ENCODE data around the gene GRHL3. TPM values are rescaled to one million over a fixed set of nuclear protein-coding genes. Genes with fewer than 3 reads are reported as not detected.

Gene GRHL3
- total and polyA plus RNA-seq, 10 of the 15 experiments (the other 5 are each of a cell fraction or from before 2014, with no cell fraction given): 0.07 to 0.87 (median 0.34) TPM

DNA sequence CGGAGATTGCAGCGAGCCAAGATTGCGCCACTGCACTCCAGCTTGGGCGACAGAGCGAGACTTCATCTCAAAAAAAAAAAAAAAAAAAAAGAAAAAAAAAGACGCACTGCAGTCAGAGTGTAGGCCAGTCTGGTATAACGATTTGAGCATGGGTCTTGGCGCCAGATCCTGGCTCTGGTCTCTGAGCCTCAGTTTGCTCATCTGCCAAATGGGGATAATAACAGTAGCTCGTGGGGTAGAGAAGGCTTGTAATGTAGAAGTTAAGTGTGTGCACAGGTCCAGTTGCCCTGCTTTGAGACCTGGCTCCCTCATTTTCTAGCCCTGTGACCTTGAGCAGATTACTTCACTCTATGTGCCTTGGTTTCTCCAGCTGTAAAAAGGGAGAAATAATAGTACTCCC lies 26.3 kb upstream of the GRHL3 start:
- FAIRE-seq (no peak), ATAC-seq (no peak), DNase-seq (ENCODE audit: low read depth, low spot score) (no peak)
- BruUV-seq (replicated peaks): no TSS peak
- H3K9me3 ChIP-seq (replicated peaks; ENCODE audit: control insufficient read depth, insufficient read depth, low read length): no peaks in the 10 kb centered on the region
- ChIA-PET SMC1A (ENCODE audit: uncharacterized antibody, unreplicated experiment) (no interaction called here), RAD21 (ENCODE audit: unreplicated experiment) (no interaction called here), POLR2A (interaction anchor here (0.6 kb wide), 1 partner anchor 214 kb away, joined by 4 read pairs; no protein-coding TSS in a partner anchor), CTCF (no interaction called here)
- no peaks in the 10 kb centered on the region for H3K36me3 ChIP-seq (ENCODE audit: control insufficient read depth in 2 of 2, insufficient read depth in 2 of 2, low read length in 1 of 2)
- in situ Hi-C loops (cut with MboI) (no loop called here), intact Hi-C loops (cut with micrococcal nuclease; ENCODE audit: unreplicated experiment) (no loop called here)
- H3K4me1 ChIP-seq (ENCODE audit: control insufficient read depth, insufficient read depth, low read length): no peaks in the 10 kb centered on the region
- no peak overlapping the region for H3K9ac ChIP-seq (ENCODE audit: control insufficient read depth, insufficient read depth, low read length)
- H3K27me3 ChIP-seq (replicated peaks in 1 of 2; ENCODE audit: control insufficient read depth in 2 of 2, insufficient read depth in 2 of 2, low read length in 1 of 2): peaks cover 7 to 11% of the 10 kb centered on the region in 2 experiments
- no peak overlapping the region for H3K4me3 ChIP-seq
- no peaks in the 10 kb centered on the region for H3K79me2 ChIP-seq (ENCODE audit: control insufficient read depth, insufficient read depth, low read length)
- H2AFZ ChIP-seq (ENCODE audit: control insufficient read depth, low read depth, low read length): no peak overlapping the region
- no peaks in the 10 kb centered on the region for H4K20me1 ChIP-seq (ENCODE audit: control insufficient read depth, insufficient read depth)
- H3K4me2 ChIP-seq (ENCODE audit: control insufficient read depth, insufficient read depth): no peak overlapping the region
- TF ChIP-seq RELA (IDR thresholded peaks at IDR 0.05; ENCODE audit: borderline replicate concordance, partially characterized antibody): no peak
- TF ChIP-seq, protein P1, sequence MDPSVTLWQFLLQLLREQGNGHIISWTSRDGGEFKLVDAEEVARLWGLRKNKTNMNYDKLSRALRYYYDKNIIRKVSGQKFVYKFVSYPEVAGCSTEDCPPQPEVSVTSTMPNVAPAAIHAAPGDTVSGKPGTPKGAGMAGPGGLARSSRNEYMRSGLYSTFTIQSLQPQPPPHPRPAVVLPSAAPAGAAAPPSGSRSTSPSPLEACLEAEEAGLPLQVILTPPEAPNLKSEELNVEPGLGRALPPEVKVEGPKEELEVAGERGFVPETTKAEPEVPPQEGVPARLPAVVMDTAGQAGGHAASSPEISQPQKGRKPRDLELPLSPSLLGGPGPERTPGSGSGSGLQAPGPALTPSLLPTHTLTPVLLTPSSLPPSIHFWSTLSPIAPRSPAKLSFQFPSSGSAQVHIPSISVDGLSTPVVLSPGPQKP (IDR thresholded peaks at IDR 0.05; ENCODE audit: low read depth, low read length): no peak
- no peak overlapping the region for H3K27ac ChIP-seq (ENCODE audit: control insufficient read depth, insufficient read depth)
- 57% methylated on average over 4 of the region's 9 CpGs for WGBS (ENCODE audit: insufficient coverage, insufficient replicate concordance, low lambda C conversion rate, missing lambda C conversion rate)

DNA sequence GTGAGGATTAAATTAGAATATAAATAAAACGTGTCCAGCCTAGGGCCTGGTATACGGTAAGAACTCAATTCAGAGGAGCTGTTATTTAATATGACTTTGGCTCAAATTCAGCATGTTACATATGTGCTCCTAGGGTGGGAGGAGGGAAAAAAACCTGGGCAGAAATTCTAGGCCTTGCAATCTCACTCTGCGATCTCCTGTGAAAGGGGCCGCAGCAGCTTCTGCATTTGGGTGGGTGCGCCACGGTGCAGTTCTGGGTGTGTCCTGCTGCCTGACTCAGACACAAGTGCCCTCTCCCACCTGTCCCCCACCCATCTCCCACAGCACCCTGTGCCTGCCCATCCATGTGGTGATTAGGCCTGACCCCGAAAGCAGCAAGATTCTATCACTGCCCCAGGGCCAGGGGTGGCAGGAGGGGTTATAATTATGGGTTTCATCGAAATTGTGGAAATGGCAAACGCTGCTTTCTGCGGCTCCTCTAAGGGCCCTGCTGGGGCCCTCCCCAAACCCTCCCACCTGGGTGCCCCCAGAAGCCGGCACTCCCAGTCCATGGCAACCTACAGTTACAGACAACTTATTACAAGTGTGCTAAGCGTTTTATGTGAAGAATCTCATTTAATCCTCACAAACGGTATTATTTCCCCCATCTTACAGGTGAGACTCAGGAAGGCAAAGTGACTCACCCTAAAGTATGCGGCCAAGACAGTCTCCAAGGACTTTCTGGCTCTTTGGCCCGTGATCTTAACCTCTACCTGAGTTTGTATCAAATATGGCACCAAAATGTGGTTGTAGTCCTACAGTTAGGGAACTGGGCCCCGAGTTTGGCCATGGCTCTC lies 25.5 kb upstream of the GRHL3 start:
- RAD21 ChIA-PET (ENCODE audit: unreplicated experiment): no interaction called here
- no peak for FAIRE-seq
- CTCF ChIA-PET: no interaction called here
- H3K4me1 ChIP-seq (ENCODE audit: control insufficient read depth, insufficient read depth, low read length): no peaks in the 10 kb centered on the region
- H3K9ac ChIP-seq (ENCODE audit: control insufficient read depth, insufficient read depth, low read length): no peak overlapping the region
- in situ Hi-C loops (cut with MboI): no loop called here
- no peak overlapping the region for H3K27ac ChIP-seq (ENCODE audit: control insufficient read depth, insufficient read depth)
- SMC1A ChIA-PET (ENCODE audit: uncharacterized antibody, unreplicated experiment): interaction anchor here (0.6 kb wide), 1 partner anchor 92 kb away, joined by 3 read pairs; no protein-coding TSS in a partner anchor
- H3K9me3 ChIP-seq (replicated peaks; ENCODE audit: control insufficient read depth, insufficient read depth, low read length): no peaks in the 10 kb centered on the region
- POLR2A ChIA-PET: no interaction called here
- no peaks in the 10 kb centered on the region for H3K36me3 ChIP-seq (ENCODE audit: control insufficient read depth in 2 of 2, insufficient read depth in 2 of 2, low read length in 1 of 2)
- WGBS (ENCODE audit: insufficient coverage, insufficient replicate concordance, low lambda C conversion rate, missing lambda C conversion rate): 56% methylated on average over 16 of the region's 16 CpGs
- no peak overlapping the region for H2AFZ ChIP-seq (ENCODE audit: control insufficient read depth, low read depth, low read length)
- H3K4me2 ChIP-seq (ENCODE audit: control insufficient read depth, insufficient read depth): no peak overlapping the region
- no TSS peak for BruUV-seq (replicated peaks)
- no peaks in the 10 kb centered on the region for H4K20me1 ChIP-seq (ENCODE audit: control insufficient read depth, insufficient read depth)
- peaks cover 8 to 11% of the 10 kb centered on the region in 2 experiments for H3K27me3 ChIP-seq (replicated peaks in 1 of 2; ENCODE audit: control insufficient read depth in 2 of 2, insufficient read depth in 2 of 2, low read length in 1 of 2)
- no peak for DNase-seq (ENCODE audit: low read depth, low spot score)
- H3K4me3 ChIP-seq: no peak overlapping the region
- intact Hi-C loops (cut with micrococcal nuclease; ENCODE audit: unreplicated experiment): no loop called here
- ATAC-seq: no peak
- H3K79me2 ChIP-seq (ENCODE audit: control insufficient read depth, insufficient read depth, low read length): no peaks in the 10 kb centered on the region
- TF ChIP-seq, protein P2, sequence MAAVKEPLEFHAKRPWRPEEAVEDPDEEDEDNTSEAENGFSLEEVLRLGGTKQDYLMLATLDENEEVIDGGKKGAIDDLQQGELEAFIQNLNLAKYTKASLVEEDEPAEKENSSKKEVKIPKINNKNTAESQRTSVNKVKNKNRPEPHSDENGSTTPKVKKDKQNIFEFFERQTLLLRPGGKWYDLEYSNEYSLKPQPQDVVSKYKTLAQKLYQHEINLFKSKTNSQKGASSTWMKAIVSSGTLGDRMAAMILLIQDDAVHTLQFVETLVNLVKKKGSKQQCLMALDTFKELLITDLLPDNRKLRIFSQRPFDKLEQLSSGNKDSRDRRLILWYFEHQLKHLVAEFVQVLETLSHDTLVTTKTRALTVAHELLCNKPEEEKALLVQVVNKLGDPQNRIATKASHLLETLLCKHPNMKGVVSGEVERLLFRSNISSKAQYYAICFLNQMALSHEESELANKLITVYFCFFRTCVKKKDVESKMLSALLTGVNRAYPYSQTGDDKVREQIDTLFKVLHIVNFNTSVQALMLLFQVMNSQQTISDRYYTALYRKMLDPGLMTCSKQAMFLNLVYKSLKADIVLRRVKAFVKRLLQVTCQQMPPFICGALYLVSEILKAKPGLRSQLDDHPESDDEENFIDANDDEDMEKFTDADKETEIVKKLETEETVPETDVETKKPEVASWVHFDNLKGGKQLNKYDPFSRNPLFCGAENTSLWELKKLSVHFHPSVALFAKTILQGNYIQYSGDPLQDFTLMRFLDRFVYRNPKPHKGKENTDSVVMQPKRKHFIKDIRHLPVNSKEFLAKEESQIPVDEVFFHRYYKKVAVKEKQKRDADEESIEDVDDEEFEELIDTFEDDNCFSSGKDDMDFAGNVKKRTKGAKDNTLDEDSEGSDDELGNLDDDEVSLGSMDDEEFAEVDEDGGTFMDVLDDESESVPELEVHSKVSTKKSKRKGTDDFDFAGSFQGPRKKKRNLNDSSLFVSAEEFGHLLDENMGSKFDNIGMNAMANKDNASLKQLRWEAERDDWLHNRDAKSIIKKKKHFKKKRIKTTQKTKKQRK (IDR thresholded peaks at IDR 0.05; ENCODE audit: low read depth, low read length): no peak
- TF ChIP-seq NFYA (IDR thresholded peaks at IDR 0.05; ENCODE audit: borderline replicate concordance, low read depth, low read length) (no peak), MEF2A (IDR thresholded peaks at IDR 0.05; ENCODE audit: insufficient read depth, low read depth, low read length) (no peak), HDAC6 (IDR thresholded peaks at IDR 0.05; ENCODE audit: unreplicated experiment) (no peak), MLLT1 (IDR thresholded peaks at IDR 0.05) (no peak)
- TF ChIP-seq, protein P3, sequence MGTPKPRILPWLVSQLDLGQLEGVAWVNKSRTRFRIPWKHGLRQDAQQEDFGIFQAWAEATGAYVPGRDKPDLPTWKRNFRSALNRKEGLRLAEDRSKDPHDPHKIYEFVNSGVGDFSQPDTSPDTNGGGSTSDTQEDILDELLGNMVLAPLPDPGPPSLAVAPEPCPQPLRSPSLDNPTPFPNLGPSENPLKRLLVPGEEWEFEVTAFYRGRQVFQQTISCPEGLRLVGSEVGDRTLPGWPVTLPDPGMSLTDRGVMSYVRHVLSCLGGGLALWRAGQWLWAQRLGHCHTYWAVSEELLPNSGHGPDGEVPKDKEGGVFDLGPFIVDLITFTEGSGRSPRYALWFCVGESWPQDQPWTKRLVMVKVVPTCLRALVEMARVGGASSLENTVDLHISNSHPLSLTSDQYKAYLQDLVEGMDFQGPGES (IDR thresholded peaks at IDR 0.05): no peak
